Subcutaneous abdominal adipose tissue (tissue), 5 donors: ENCODE data around the gene TMED1.
"Not testable (repeated sequence)": the region's sequence is repeated elsewhere in the genome, so short reads cannot be mapped to it uniquely, and the experiment has no call there.

Experiments used
- H3K27ac ChIP-seq: one replicate; pipeline ENCODE4 v1.7.0; 2013; ENCODE audit warnings: low read depth, mild to moderate bottlenecking, inconsistent platforms, low read length, moderate library complexity
- H3K27me3 ChIP-seq, 5 donors: one replicate each; pipeline ENCODE4 v1.7.0; 2013; ENCODE audit warnings: low read length in 5 of 5, inconsistent platforms in 1 of 5; ENCODE audit not compliant: control insufficient read depth in 5 of 5, insufficient read depth in 4 of 5
- H3K36me3 ChIP-seq, 5 donors: one replicate each; pipeline ENCODE4 v1.7.0; 2013; ENCODE audit warnings: low read length in 5 of 5; ENCODE audit not compliant: control insufficient read depth in 5 of 5, insufficient read depth in 5 of 5
- H3K4me1 ChIP-seq, 5 donors: one replicate each; pipeline ENCODE4 v1.7.0; 2013; ENCODE audit warnings: low read length in 5 of 5, mild to moderate bottlenecking in 3 of 5, moderate library complexity in 1 of 5; ENCODE audit not compliant: control insufficient read depth in 5 of 5, insufficient read depth in 5 of 5
- H3K4me3 ChIP-seq, 5 donors: one replicate each; pipeline ENCODE4 v1.7.0; 2013; ENCODE audit warnings: low read length in 5 of 5, low read depth in 1 of 5
- H3K9ac ChIP-seq, 5 donors: one replicate each; pipeline ENCODE4 v1.7.0; 2013; ENCODE audit warnings: low read length in 5 of 5, mild to moderate bottlenecking in 4 of 5, moderate library complexity in 3 of 5
- H3K9me3 ChIP-seq, 5 donors: one replicate each; pipeline ENCODE4 v1.7.0; 2013; ENCODE audit warnings: low read length in 5 of 5; ENCODE audit not compliant: control insufficient read depth in 5 of 5
- donor health status: healthy.
- donor health status: healthy.
- donor health status: healthy.
- donor health status: healthy.
- donor health status: healthy.

Gene TMED1

DNA sequence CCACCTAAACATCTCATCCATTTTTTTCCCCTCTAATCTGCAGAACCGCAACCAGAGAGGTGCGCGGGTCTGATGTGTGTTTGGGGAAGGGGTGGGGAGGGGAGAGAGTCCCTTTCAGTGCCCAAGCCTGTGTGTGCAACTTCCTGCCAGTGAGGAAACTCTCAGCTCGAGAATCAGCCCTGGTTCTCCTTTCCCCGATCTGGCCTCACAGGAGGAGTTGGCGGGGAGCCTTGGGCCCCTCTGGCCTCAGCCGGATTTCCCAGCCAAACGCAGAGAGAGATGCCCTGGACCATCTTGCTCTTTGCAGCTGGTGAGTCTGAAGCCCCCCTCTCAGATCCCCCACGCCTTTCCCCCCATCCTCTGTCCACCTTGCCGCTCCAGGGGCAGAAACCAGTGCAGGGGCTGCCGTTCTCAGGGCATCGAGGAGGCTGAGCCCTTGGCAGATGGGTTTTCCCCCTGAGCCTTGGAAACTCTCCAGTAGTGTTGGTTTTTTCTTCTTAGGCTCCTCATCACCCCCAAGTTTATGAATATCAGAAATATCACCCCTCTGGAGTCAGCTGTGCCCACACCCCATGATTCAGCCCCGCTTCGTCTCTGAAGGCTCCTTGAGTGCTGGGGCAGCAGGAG, 12.3 kb upstream of the TMED1 start, which contains the start of gene C19orf38:
Gene C19orf38, plus strand, starts transcription at position 186 of the 627 bp plus-strand sequence. Its CDS starts 94 bp downstream, at position 280.
- peak within 1 kb of the TSS in 2 of 5 donors; percentile 37 to 39 for H3K9ac ChIP-seq
- H3K27ac ChIP-seq, result no peak within 1 kb of the TSS
- H3K27me3 ChIP-seq, result peaks cover 0 to 7% (median 6%) of the 10 kb centered on the region in 5 donors
- H3K36me3 ChIP-seq, result no peaks in the 10 kb centered on the region
- peaks cover 0 to 5% (median 0%) of the 10 kb centered on the region in 5 donors for H3K4me1 ChIP-seq
- H3K9me3 ChIP-seq, result peaks cover 0 to 9% (median 4%) of the 10 kb centered on the region in 5 donors
- peak within 1 kb of the TSS in 1 of 5 donors; percentile 30 for H3K4me3 ChIP-seq

DNA sequence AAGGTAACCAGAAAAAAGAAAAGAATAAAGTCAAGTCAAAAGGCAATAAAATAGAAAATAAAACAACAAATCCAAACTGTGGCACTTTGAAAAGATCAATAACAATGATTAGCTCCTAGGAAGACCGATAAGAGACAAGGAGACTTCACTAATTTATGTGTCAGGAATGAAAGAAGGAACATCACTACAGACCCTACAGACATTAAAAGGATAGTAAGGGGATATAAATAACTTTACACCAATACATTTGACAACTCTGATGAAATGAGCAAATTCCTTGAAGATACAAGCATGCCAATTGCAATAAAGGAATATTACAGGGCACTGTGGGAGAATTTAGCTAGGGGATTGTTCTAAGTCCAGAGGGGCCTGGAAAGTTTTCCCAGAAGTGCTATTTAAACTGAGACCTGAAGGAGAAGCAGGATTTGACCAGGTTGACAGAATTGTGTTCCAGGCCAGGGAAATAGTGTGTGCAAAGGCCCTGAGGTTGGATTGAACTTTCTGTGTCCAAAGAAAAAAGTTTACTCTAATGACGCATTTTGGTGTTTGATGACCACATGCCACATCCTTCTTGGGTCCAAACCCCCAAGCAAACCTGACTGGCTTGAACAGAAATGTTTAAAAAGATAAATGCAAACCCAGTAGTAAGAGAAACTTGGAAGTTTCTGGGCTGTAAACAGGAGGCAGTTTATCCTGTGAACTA, 10.6 kb upstream of the TMED1 start:
- Histone ChIP-seq H3K9me3 (peaks cover 0 to 9% (median 4%) of the 10 kb centered on the region in 5 donors), H3K27ac (no peak overlapping the region), H3K36me3 (no peaks in the 10 kb centered on the region), H3K27me3 (peaks cover 0 to 7% (median 6%) of the 10 kb centered on the region in 5 donors), H3K4me1 (peaks cover 0 to 5% (median 0%) of the 10 kb centered on the region in 5 donors), H3K9ac (no peak overlapping the region), H3K4me3 (no peak overlapping the region)

DNA sequence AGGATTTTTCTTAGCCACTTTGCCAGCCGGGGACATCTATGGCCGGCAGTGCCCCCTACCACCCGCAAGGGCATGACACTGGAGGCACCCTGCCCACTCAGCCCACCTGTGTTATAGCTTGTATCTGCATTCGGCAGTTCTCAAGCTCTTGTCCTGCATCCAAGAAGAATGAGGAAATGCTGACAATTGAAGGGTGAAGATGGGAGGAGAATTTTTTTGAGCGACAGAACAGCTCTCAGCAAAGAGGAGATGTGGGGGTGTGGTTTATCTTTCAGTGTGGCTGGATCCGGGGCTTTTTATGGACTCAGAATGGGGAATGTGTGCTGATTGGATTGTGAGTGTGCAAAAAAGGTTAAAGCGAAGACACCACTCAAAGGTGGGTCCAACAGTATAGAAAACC, 6.8 kb upstream of the TMED1 start:
- H3K9ac ChIP-seq, result no peak overlapping the region
- H3K27me3 ChIP-seq, result no peaks in the 10 kb centered on the region
- no peaks in the 10 kb centered on the region for H3K4me1 ChIP-seq

DNA sequence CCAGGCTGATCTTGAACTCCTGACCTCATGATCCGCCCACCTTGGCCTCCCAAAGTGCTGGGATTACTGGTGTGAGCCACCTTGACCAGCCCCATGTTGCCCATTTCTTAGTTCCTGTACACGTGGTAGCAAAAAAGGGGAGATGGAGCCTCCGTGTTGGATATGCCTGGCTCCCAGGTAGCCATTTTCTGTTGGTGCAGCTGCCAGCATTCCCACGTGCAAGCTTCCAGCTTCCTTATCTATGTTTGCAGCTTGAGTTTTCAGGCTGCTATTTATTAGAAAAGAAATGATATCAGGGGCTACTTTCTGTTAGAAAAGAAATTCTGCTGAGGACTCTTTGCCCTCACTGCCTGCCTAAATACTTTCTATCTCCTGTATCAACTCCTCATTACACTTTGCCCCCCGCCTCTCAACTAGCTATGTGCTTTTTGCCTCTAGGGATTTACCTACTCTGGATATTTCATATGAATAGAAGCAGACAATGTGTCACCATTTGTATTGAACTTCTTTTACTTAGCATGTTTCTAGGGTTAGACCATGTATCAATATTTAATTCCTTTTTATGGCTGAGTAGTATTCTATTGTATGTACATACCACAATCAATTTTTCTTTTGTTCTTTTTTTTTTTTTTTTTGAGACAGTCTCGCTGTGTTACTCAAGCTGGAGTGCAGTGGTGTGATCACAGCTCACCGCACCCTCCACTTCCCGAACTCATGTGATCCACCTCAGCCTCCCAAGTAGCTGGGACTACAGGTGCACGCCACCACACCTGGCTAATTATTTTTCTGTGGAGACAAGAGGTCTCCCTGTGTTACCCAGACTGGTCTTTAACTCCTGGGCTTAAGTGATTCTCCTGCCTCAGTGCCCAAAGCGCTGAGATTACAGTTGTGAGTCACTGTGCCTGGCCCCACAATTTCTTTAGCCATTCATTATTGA, 3.4 kb upstream of the TMED1 start:
- H3K27ac ChIP-seq, result no peak overlapping the region
- H3K36me3 ChIP-seq, result peaks cover 0 to 5% (median 0%) of the 10 kb centered on the region in 5 donors
- H3K4me3 ChIP-seq, result no peak overlapping the region
- H3K9me3 ChIP-seq, result peaks cover 0 to 6% (median 5%) of the 10 kb centered on the region in 5 donors
- H3K9ac ChIP-seq, result no peak overlapping the region
- no peaks in the 10 kb centered on the region for H3K27me3 ChIP-seq
- peaks cover 0 to 20% (median 17%) of the 10 kb centered on the region in 5 donors for H3K4me1 ChIP-seq

More for the DNA sequence above, 6.8 kb upstream of the TMED1 start:
- Histone ChIP-seq H3K27ac (no peak overlapping the region), H3K36me3 (no peaks in the 10 kb centered on the region), H3K9me3 (peaks cover 0 to 9% (median 4%) of the 10 kb centered on the region in 5 donors), H3K4me3 (no peak overlapping the region)

DNA sequence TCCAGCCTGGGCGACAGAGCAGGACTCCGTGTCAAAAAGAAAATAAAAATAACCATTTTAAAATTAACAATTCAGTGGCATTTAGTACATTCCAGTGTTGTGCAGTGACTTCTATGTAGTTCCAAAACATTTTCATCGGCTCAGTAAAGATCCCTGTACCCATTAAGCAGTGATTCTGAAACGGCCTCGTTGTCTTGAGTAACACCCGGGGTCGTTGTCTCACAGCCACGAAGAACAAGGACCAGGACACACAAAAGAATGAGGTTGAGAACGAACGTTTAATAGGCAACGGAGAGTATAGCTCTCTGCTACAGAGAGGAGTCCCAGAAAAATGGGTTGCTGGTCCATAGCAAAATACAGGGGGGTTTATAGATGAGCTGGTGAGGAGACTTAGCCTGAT, 2.4 kb upstream of the TMED1 start:
- Histone ChIP-seq H3K36me3 (peaks cover 0 to 11% (median 3%) of the 10 kb centered on the region in 5 donors), H3K9me3 (peaks cover 0 to 6% (median 5%) of the 10 kb centered on the region in 5 donors), H3K27ac (no peak overlapping the region), H3K9ac (no peak overlapping the region), H3K4me1 (peaks cover 0 to 20% (median 17%) of the 10 kb centered on the region in 5 donors), H3K4me3 (no peak overlapping the region), H3K27me3 (no peaks in the 10 kb centered on the region)

DNA sequence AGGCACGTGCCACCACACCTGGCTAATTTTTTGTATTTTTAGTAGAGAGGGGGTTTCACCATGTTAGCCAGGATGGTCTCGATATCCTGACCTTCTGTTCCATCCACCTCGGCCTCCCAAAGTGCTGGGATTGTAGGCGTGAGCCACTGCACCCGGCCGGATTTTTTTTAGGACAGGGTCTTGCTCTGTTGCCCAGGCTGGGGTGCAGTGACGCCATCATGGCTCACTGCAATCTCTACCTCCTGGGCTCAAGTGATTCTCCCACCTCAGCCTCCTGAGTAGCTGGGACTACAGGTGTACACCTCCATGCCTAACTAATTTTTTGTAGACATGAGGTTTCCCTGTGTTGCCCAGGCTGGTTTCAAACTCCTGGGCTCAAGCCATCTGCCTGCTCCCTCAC, 1.6 kb upstream of the TMED1 start:
- not testable (repeated sequence) for H3K9me3 ChIP-seq, H3K9ac ChIP-seq, H3K27me3 ChIP-seq, H3K4me3 ChIP-seq, H3K27ac ChIP-seq
- H3K36me3 ChIP-seq, result peaks cover 0 to 18% (median 11%) of the 10 kb centered on the region in 5 donors
- peaks cover 0 to 20% (median 17%) of the 10 kb centered on the region in 5 donors for H3K4me1 ChIP-seq

DNA sequence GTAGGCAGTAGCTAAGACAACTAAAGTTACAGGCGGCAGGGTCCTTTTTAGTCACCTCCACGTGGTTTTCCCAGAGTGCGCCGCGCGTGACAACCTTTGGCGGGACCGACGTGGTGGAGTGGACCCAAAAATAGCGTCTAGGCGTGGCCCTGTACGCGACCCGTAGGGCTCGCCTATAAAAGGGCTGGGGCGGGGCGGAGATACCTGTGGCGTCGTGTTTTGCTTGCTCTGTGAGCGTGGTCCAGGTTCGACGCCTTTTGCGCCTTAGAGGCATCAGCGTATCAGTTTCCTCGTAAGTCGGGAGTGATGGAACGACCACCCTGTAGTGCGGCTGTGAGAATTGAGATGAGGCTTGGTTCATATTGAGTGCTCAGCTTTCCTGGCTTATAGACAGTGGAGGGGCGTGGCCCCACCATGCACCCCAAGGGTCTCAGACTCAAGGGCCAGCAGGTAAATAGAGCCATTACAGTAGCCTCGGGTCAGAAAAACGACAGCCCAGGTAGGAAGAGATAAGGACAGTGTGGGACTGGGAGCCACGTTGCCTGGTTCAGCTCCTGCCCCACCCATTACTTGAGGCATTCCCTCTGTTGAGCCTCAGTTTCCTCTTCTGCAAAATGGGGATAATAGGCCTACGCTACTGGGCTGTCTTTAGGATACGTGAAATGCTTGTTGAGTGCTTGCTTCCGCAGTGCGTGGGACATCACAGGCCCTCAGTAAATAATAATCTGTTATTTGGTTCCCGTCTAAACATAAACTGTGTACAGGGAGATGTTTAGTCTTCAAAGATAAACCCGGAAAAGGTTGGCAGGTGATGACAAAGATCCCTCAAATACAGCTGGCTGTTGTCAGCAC, 693 bp upstream of the TMED1 start:
- Histone ChIP-seq H3K4me3 (peak overlapping the region; percentile 59 to 83 (median 76)), H3K9ac (peak overlapping the region; percentile 72 to 86 (median 81)), H3K4me1 (peaks cover 0 to 20% (median 17%) of the 10 kb centered on the region in 5 donors), H3K9me3 (peaks cover 0 to 6% (median 5%) of the 10 kb centered on the region in 5 donors), H3K36me3 (peaks cover 0 to 27% (median 20%) of the 10 kb centered on the region in 5 donors), H3K27me3 (no peaks in the 10 kb centered on the region), H3K27ac (peak overlapping the region; percentile 99)

DNA sequence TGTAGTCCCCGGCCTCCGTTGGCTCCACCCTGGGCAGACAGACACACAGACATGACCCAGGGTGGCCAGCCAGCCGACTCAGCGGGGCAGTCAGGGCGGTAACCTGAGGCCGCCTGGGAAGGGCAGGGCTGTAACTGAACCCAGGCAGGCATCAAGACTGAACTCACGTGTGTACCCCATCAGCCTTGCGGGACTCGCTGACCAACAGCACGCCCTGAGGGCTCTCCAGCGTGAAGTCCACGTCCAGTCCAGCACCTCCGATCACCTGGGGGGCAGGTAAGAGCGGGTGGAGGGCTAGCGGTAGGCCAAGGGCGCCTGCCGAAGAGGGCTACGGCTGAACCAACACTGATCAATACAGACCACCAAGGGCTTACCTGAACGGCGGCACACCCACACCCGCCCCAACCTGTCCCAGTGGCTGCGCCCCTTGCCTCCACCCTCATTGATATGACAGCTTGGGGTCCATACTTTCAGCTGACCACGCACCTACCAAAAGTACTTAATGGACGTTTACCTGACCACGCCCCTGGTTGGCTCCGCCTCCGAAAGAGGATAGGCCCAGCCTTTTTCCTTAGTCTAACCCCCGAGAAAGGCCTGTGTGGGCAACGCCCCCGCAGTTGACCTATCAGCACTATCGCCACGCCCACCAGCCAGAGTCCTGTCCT, 791 bp downstream of the TMED1 start:
- Histone ChIP-seq H3K9me3 (peaks cover 0 to 6% (median 5%) of the 10 kb centered on the region in 5 donors), H3K27me3 (no peaks in the 10 kb centered on the region), H3K9ac (peak overlapping the region in 3 of 5 donors; percentile 13 to 53 (median 48)), H3K4me3 (peak overlapping the region; percentile 57 to 82 (median 75)), H3K27ac (peak overlapping the region; percentile 99), H3K4me1 (peaks cover 0 to 20% (median 17%) of the 10 kb centered on the region in 5 donors), H3K36me3 (peaks cover 0 to 42% (median 30%) of the 10 kb centered on the region in 5 donors)
